ENCODE data around the gene PAX9. TPM values are rescaled to one million over a fixed set of nuclear protein-coding genes. Genes with fewer than 3 reads are reported as not detected.

Gene PAX9
- total RNA-seq, 1 donor from 2014 or later: 0.17 TPM

GRCh38 chr14:36625014-36625413, 36.6 kb upstream of the PAX9 start:
- no peak overlapping the region for H3K4me3 Mint-ChIP-seq (ENCODE audit: unreplicated experiment)
- DNase-seq (ENCODE audit: low spot score): no peak
- peaks cover 10% of the 10 kb centered on the region for H3K9me3 Mint-ChIP-seq (ENCODE audit: low read depth)
- H3K27me3 Mint-ChIP-seq (ENCODE audit: low read depth): peaks cover 17% of the 10 kb centered on the region
- no peak for TF ChIP-seq CTCF (IDR thresholded peaks at IDR 0.05)
- H3K4me1 Mint-ChIP-seq (ENCODE audit: low read depth): no peaks in the 10 kb centered on the region
- H3K36me3 Mint-ChIP-seq (ENCODE audit: low read depth): no peaks in the 10 kb centered on the region
- no peak overlapping the region for H3K27ac Mint-ChIP-seq (ENCODE audit: unreplicated experiment)

- no peak for TF ChIP-seq CTCF (IDR thresholded peaks at IDR 0.05)
- DNase-seq (ENCODE audit: low spot score): no peak
- Mint-ChIP-seq H3K27ac (ENCODE audit: unreplicated experiment) (no peak overlapping the region), H3K9me3 (ENCODE audit: low read depth) (peaks cover 9% of the 10 kb centered on the region), H3K27me3 (ENCODE audit: low read depth) (peaks cover 17% of the 10 kb centered on the region), H3K4me1 (ENCODE audit: low read depth) (no peaks in the 10 kb centered on the region), H3K36me3 (ENCODE audit: low read depth) (no peaks in the 10 kb centered on the region), H3K4me3 (ENCODE audit: unreplicated experiment) (no peak overlapping the region)
Observed at GRCh38 chr14:36625436-36625835, 36.2 kb upstream of the PAX9 start.

GRCh38 chr14:36626151-36626550, 35.5 kb upstream of the PAX9 start:
- Mint-ChIP-seq H3K4me3 (ENCODE audit: unreplicated experiment) (no peak overlapping the region), H3K9me3 (ENCODE audit: low read depth) (peaks cover 2% of the 10 kb centered on the region), H3K27me3 (ENCODE audit: low read depth) (peaks cover 24% of the 10 kb centered on the region), H3K4me1 (ENCODE audit: low read depth) (no peaks in the 10 kb centered on the region), H3K27ac (ENCODE audit: unreplicated experiment) (no peak overlapping the region), H3K36me3 (ENCODE audit: low read depth) (no peaks in the 10 kb centered on the region)
- DNase-seq (ENCODE audit: low spot score): no peak
- TF ChIP-seq CTCF (IDR thresholded peaks at IDR 0.05): no peak

- Mint-ChIP-seq H3K9me3 (ENCODE audit: low read depth) (no peaks in the 10 kb centered on the region), H3K4me3 (ENCODE audit: unreplicated experiment) (no peak overlapping the region), H3K36me3 (ENCODE audit: low read depth) (no peaks in the 10 kb centered on the region), H3K27ac (ENCODE audit: unreplicated experiment) (no peak overlapping the region), H3K27me3 (ENCODE audit: low read depth) (peaks cover 26% of the 10 kb centered on the region), H3K4me1 (ENCODE audit: low read depth) (no peaks in the 10 kb centered on the region)
- DNase-seq (ENCODE audit: low spot score): no peak
- no peak for TF ChIP-seq CTCF (IDR thresholded peaks at IDR 0.05)
Observed at GRCh38 chr14:36627981-36628380, 33.7 kb upstream of the PAX9 start.

DNA sequence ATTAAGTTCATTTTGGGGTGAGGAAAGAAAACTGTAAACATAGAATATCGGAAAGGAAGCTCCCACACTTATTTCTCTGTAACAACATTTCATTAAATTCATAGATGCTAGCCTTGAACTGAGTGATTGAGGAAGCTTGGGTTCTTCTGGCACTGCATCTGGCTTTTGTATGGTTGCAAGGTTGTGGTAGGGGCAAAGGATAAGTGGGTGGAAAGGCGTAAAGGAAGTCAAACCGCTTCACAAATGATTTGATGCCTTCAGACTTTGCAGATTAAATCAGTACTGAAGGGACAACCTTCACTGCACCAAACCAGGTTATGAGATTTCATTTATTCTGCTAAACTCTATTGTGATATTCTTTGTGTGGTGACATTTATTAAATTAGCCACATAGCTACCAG, 28.1 kb upstream of the PAX9 start:
- no peaks in the 10 kb centered on the region for H3K4me1 Mint-ChIP-seq (ENCODE audit: low read depth)
- no peak for TF ChIP-seq CTCF (IDR thresholded peaks at IDR 0.05)
- H3K9me3 Mint-ChIP-seq (ENCODE audit: low read depth): peaks cover 4% of the 10 kb centered on the region
- DNase-seq (ENCODE audit: low spot score): no peak
- no peak overlapping the region for H3K27ac Mint-ChIP-seq (ENCODE audit: unreplicated experiment)
- no peaks in the 10 kb centered on the region for H3K36me3 Mint-ChIP-seq (ENCODE audit: low read depth)
- no peak overlapping the region for H3K4me3 Mint-ChIP-seq (ENCODE audit: unreplicated experiment)
- H3K27me3 Mint-ChIP-seq (ENCODE audit: low read depth): peaks cover 36% of the 10 kb centered on the region
